Germinal center (tissue), 1 donor: Measurements from ENCODE around the gene MBP.

ENCODE experiments used
- DNase-seq: peaks from one replicate; pipeline ENCODE4 v3.0.0; 2012; ENCODE audit warnings: mixed read lengths, low spot score

The MBP gene

GRCh38 chr18:77114415-77115191 is 18.0 kb downstream of the MBP start:
- no peak for DNase-seq

- DNase-seq: no peak
Observed at GRCh38 chr18:77114152-77114414, 18.5 kb downstream of the MBP start.

- no peak for DNase-seq
Observed at GRCh38 chr18:77113361-77114151, 19.0 kb downstream of the MBP start.

GRCh38 chr18:77112747-77113092 is 19.9 kb downstream of the MBP start:
- DNase-seq: no peak

GRCh38 chr18:77111951-77112746 is 20.4 kb downstream of the MBP start:
- no peak for DNase-seq

- DNase-seq: no peak
Observed at GRCh38 chr18:77111449-77111848, 21.1 kb downstream of the MBP start.

GRCh38 chr18:77110936-77111335 is 21.6 kb downstream of the MBP start:
- DNase-seq: no peak

GRCh38 chr18:77110400-77110799 is 22.2 kb downstream of the MBP start:
- DNase-seq: no peak

- no peak for DNase-seq
Observed at GRCh38 chr18:77109648-77110019, 22.9 kb downstream of the MBP start.

- DNase-seq: no peak
Observed at GRCh38 chr18:77108821-77109647, 23.5 kb downstream of the MBP start.

- peak; percentile 41 for DNase-seq
Observed at GRCh38 chr18:77108001-77108692, 24.4 kb downstream of the MBP start.

GRCh38 chr18:77107292-77107691 is 25.3 kb downstream of the MBP start:
- DNase-seq: no peak

- DNase-seq: no peak
Observed at GRCh38 chr18:77106331-77106730, 26.3 kb downstream of the MBP start.

GRCh38 chr18:77105680-77106079 is 26.9 kb downstream of the MBP start:
- DNase-seq: no peak

GRCh38 chr18:77105028-77105427 is 27.6 kb downstream of the MBP start:
- no peak for DNase-seq

GRCh38 chr18:77103991-77104531 is 28.5 kb downstream of the MBP start:
- no peak for DNase-seq

- no peak for DNase-seq
Observed at GRCh38 chr18:77103187-77103850, 29.3 kb downstream of the MBP start.

GRCh38 chr18:77102259-77103040 is 30.1 kb downstream of the MBP start:
- peak; percentile 68 for DNase-seq

GRCh38 chr18:77101410-77102258 is 30.9 kb downstream of the MBP start:
- DNase-seq: peak; percentile 57
